SK-N-SH (cell line): ENCODE measurements around the gene KIR2DL1.
"Not testable (repeated sequence)": the region's sequence is repeated elsewhere in the genome, so short reads cannot be mapped to it uniquely, and the experiment has no call there.

ENCODE experiments used
- CHD2 ChIP-seq: fragments of 150-350 bp; IDR thresholded peaks from 2 replicates; pipeline ENCODE4 v1.6.1; 2018; ENCODE audit warnings: low read length; ENCODE audit not compliant: partially characterized antibody
- CTCF ChIP-seq: fragments of 200-600 bp; sonication (generic); IDR thresholded peaks from 2 replicates; pipeline ENCODE4 v1.6.1; 2017; ENCODE audit warnings: antibody characterized with exemption, mild to moderate bottlenecking, moderate library complexity
- EP300 ChIP-seq, 2 experiments: IDR thresholded peaks; 2 replicates each; pipeline versions ENCODE4 v1.4.0 to v1.6.1; 2012; ENCODE audit warnings: borderline replicate concordance in 1 of 2, low read depth in 1 of 2, low read length in 1 of 2
- EZH2phosphoT487 ChIP-seq: fragments of 200-600 bp; sonication (generic); IDR thresholded peaks from 2 replicates; pipeline ENCODE4 v1.6.1; 2017; ENCODE audit warnings: low read depth, mixed run types, mild to moderate bottlenecking, antibody characterized with exemption, moderate library complexity, borderline replicate concordance
- FOSL2 ChIP-seq: IDR thresholded peaks from 2 replicates; pipeline ENCODE4 v1.4.0; 2012; ENCODE audit warnings: low read depth, mild to moderate bottlenecking, moderate library complexity, borderline replicate concordance
- FOXJ3 ChIP-seq: sonication (generic); formaldehyde crosslinking; IDR thresholded peaks from 2 replicates; pipeline ENCODE4 v1.5.1; 2020; ENCODE audit warnings: mild to moderate bottlenecking, missing genetic modification reagents
- FOXM1 ChIP-seq: IDR thresholded peaks from 2 replicates; pipeline ENCODE4 v1.4.0; 2012; ENCODE audit warnings: low read depth, mild to moderate bottlenecking
- JUND ChIP-seq: IDR thresholded peaks from 2 replicates; pipeline ENCODE4 v1.4.0; 2012
- MEF2A ChIP-seq: IDR thresholded peaks from 2 replicates; pipeline ENCODE4 v1.4.0; 2012; ENCODE audit warnings: low read depth, borderline replicate concordance
- POLR2AphosphoS5 ChIP-seq: IDR thresholded peaks from 2 replicates; pipeline ENCODE4 v1.6.1; 2012; ENCODE audit warnings: low read depth, low read length
- REST ChIP-seq: IDR thresholded peaks from 2 replicates; pipeline ENCODE4 v1.6.1; 2012; ENCODE audit warnings: mild to moderate bottlenecking, low read depth, low read length, moderate library complexity
- TAF1 ChIP-seq: IDR thresholded peaks from 2 replicates; pipeline ENCODE4 v1.6.1; 2012; ENCODE audit warnings: low read depth, mild to moderate bottlenecking, low read length, moderate library complexity, borderline replicate concordance
- TF ChIP-seq, protein P1 (sequence below): IDR thresholded peaks from 2 replicates; pipeline ENCODE4 v1.4.0; 2012; ENCODE audit warnings: low read depth
- TF ChIP-seq, protein P2 (sequence below): IDR thresholded peaks from 2 replicates; pipeline ENCODE4; 2012

DNA sequence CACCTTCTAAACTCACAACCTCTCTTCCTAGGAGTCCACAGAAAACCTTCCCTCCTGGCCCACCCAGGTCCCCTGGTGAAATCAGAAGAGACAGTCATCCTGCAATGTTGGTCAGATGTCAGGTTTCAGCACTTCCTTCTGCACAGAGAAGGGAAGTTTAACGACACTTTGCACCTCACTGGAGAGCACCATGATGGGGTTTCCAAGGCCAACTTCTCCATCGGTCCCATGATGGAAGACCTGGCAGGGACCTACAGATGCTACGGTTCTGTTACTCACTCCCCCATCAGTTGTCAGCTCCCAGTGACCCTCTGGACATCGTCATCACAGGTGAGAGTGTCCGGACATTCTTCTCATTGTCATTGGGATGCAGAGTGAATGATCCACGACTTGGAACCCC, 11.0 kb upstream of the KIR2DL1 start:
- TF ChIP-seq, protein P1, sequence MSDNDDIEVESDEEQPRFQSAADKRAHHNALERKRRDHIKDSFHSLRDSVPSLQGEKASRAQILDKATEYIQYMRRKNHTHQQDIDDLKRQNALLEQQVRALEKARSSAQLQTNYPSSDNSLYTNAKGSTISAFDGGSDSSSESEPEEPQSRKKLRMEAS = not testable (repeated sequence)
- not testable (repeated sequence) for TF ChIP-seq JUND; CTCF; REST; EZH2phosphoT487; POLR2AphosphoS5; FOSL2; FOXJ3 (CRISPR knock-in tag); TAF1; MEF2A; CHD2; FOXM1; EP300 (IDR thresholded peaks at IDR 0.05; ENCODE audit: borderline replicate concordance in 1 of 2, low read depth in 1 of 2, low read length in 1 of 2)
- TF ChIP-seq, protein P2, sequence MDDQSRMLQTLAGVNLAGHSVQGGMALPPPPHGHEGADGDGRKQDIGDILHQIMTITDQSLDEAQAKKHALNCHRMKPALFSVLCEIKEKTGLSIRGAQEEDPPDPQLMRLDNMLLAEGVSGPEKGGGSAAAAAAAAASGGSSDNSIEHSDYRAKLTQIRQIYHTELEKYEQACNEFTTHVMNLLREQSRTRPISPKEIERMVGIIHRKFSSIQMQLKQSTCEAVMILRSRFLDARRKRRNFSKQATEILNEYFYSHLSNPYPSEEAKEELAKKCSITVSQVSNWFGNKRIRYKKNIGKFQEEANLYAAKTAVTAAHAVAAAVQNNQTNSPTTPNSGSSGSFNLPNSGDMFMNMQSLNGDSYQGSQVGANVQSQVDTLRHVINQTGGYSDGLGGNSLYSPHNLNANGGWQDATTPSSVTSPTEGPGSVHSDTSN = not testable (repeated sequence)
